TTC549 (cell line): ENCODE data around the gene LRIT2.

Experiments used
- FAIRE-seq: peaks from 2 replicates; lab custom pipeline; 2012; peaks lifted over from hg19 to GRCh38; lab: Jason Lieb, UNC

The LRIT2 gene

DNA sequence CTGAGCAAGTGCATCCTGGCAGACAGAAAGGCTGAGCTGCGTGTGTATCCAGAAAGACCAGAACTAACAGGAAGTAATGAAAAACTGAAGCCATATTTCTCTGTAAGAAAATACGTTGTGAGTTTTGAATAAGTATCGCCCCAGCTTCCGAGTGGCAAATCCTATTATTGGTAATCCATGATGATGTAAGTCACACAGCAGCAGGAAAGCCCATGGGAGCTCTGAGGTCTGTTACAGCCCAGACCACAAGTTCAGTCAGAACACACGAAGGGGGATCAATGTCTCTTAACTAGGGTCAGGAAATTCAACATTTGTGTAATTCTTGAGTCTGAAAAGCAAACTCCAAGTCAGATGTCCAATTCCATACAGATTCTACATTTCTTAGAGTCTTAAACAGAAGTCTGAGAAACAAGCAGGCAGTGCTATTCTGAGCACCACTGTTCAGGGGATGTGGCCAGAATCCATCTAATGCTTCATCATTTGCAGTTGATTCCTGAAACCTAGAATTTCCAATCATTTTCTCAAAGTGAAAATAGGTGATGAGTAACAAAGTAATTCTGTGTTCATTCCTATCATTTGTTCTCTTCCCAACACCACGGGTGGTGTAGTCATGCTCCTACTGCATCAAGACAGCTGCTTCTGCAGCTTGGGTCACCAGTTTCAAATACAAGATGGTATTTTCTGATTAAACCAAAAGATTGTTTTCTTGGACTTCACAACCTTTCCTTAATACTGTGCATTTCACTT, at the start of gene LRIT2:
LRIT2 (minus strand) TSS at position 118 of the 747 bp plus-strand sequence; CDS start at position 94, 24 bp downstream.
- no peak for FAIRE-seq

DNA sequence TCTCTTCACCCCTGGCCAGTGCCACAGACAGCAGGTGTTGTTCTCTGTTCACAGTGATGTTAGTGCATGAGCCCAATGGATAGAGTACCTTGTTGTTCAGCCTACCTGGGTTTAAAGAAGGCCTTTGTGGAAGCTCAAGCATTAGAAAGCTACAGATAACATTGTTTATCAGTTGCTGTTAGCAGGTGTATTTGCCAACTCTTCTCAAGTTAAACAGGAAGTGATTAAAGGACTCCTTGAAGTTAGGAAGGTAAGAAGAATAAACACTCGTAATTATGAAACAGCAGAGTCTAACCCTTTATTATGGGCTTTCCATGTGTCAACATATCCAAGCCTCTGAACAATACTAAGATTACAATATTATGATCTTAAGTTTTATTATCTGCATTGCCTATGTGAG, 45.4 kb upstream of the LRIT2 start:
- no peak for FAIRE-seq

- FAIRE-seq, result no peak
These were observed 44.4 kb upstream of the LRIT2 start for GRCh38 chr10:84269773-84270172.

DNA sequence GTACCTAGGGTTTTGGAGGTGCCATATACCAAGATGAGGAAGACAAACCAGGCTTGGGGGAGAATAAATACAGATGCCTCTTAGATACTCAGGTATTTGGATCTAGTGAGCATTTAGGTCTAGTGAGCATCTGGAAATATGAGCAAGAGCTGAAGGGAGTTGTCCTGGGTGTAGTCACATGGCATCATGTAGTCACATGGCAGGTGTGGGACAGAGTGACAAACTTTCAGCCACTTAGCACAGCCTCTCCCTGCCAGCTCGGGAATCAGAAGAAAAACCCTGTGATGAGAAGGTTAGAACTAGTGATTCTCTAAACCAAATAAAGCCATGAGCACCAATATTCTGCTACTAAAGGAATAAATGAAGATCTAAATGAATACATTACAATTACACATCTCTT, 43.8 kb upstream of the LRIT2 start:
- no peak for FAIRE-seq

GRCh38 chr10:84267503-84268126, 42.3 kb upstream of the LRIT2 start:
- FAIRE-seq, result no peak

DNA sequence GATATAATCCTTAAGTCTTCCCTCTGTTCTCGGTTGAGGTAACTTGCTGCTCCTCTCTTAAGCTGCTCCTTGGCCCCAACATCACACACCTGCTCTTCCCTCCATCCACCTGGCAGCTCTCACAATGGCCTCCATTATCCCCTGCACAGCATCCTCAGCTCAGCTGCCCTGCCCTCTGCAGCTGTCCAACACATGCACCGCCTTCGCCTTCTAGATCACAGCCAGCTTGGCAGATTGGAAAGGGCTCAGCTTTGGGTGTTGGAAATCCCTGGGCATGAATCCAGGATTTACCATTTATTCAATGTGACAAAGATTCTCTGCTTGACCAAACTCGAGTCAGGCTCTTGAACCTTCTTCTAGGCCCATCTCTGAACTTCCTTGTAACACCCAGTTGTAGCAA, 40.1 kb upstream of the LRIT2 start:
- no peak for FAIRE-seq

DNA sequence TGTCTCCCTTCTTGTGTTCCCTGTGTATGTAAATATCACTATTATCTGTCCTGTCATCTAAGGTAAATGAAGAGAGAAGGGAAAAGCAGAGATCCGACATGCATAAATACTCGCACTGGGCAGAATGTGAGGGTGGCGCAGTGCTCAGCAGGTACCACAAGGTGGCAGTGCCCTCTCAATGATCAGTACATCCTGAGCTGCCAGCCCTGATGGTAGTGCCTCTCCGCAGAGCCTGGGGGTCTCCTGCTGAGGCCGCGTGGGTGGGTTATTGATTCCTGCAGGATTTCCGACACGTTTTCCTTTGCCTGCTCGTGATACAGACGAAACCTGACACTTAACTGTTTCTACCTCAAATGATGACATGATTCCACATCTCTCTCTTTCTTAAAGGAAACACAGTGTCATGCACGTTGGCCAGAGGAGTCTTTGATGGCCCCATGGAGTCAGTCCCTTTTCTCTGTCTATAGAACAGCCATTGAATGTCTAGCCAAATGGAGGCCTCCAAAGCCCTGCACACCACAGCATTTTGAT, 39.3 kb upstream of the LRIT2 start:
- no peak for FAIRE-seq

DNA sequence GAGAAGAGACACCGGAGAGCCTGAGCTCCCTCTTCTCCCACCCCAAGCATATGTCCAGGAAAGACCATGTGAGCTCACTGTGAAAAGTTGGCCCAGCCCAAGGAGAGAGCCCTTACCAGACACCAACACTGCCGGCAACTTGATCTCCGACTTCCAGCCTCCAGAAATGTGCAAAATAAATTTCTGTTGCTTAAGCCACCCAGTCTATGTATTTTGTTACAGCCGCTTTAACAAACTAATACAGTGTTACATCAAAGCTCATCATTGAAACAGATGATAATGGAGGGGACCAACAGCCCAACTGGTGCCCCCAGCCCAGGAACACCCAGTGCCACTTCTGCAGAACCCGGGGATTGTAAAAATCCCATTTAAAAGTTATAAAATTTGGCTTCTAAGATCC, 38.4 kb upstream of the LRIT2 start:
- FAIRE-seq, result no peak

- no peak for FAIRE-seq
These were observed 37.0 kb upstream of the LRIT2 start for GRCh38 chr10:84262190-84262956.

DNA sequence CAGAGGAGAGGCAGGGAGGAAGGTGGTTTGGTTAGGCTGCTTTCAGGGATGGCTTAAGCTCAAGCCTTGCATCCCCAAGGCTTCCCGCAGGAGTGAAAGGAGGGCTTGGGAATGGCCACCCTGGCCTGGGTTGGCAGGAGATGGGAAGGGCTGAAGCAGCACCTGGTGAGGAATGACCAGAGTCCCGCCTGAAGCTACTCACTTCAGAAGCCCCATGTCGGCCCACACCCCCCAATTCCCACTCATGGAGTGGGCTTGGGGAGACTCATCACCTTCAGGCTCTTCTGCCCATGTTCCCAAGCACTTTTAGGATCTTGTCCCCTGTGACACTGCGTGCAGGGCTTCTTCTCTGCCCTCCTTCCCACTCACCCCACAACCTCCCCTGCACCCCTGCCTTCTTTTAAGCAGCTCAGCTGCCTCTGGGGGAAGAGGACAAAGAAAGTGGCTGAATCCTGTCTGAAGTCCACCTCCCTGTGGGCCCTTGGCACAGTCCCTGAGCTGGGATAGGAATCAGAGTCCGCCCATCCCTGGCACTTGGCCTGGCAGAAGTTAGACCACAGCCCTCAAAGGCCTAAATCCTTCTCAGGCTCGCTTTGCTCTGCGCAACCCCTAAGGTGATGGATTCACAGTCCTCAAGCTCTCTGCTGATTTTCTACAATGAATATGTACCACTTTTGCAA, 36.0 kb upstream of the LRIT2 start:
- FAIRE-seq, result no peak

DNA sequence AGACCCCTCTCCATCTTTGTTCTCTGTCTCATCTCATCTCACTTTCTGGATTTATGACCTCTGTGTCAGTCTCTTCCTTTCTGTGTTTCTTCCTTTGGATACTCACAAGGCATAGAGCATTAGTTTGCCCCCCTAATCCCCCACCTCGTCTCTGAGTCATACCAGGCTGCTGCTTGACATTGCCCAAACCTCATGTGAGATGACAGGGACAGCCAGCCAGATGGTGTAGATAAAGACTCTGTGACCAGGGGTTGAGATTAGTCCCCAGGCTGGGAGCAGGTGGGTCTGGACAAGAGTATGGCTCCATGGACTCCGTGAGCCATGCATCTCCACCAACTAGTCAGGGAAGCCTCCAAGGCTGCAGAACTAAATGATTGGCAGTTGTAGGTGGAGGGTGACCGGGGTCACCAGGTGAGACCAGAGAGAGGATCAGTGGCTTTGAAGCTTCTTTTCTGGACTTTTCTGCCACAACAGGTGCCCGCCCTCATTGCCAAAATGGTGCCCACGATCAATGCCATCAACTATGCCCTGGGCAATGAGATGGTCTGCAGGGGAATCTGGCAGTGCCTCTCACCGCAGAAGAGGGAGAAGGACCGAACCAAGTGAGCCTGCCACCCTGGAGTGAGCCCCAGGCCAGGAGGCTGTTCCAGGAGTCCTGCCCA, 32.8 kb upstream of the LRIT2 start:
- FAIRE-seq, result no peak

GRCh38 chr10:84257343-84258020, 32.1 kb upstream of the LRIT2 start:
- FAIRE-seq, result no peak

GRCh38 chr10:84256510-84257342, 31.4 kb upstream of the LRIT2 start:
- no peak for FAIRE-seq

DNA sequence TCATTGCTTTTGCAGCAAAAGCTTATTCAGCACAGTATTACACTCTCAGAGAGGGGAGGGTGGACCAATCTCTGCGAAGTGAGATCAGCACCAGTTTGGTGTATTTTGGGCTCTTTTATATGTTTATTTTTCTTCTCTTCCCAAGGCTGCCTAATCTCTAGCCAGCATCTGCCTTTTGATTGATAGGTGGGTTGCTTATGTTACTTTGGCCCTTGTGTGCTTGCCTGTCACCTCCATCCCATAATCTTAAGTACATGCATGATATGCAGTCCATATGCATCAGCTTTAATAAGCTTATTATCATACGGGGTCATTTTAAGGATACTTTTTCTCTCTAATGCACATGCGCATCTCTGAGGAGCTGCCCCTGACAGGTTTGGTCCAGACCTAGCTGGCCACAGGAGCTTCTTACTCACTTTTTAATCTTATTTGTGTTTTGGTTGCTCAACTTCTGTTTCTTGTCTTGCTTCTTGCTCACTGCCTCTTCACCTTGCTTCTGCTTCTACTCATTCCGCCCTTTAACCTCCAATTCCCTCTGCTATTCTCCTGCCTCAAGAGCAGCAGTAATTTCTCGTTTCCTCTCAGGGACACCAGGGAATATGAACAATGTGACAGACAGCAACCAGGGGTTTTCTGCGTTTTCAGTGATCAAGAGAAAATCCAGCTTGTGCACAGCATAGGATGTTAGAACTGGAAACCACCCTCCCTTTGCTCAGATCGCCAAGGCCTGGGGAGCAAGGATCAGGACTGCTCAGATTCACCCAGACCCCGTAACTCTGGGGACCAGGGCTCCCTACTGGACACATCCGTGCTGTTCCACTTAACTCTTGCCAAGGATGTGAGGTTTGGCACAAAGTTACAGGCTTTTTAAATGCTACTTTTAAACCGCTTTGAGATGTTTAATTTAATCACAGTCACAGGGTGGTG, 29.5 kb upstream of the LRIT2 start:
- FAIRE-seq, result no peak

GRCh38 chr10:84248794-84249193, 23.4 kb upstream of the LRIT2 start:
- no peak for FAIRE-seq

GRCh38 chr10:84247496-84247895, 22.2 kb upstream of the LRIT2 start:
- FAIRE-seq, result no peak

GRCh38 chr10:84244651-84245270, 19.4 kb upstream of the LRIT2 start, which contains the start of gene RGR:
TSS of gene RGR (plus strand) at chr10:84245053. CDS start at chr10:84245091, 38 bp downstream.
- FAIRE-seq, result no peak

DNA sequence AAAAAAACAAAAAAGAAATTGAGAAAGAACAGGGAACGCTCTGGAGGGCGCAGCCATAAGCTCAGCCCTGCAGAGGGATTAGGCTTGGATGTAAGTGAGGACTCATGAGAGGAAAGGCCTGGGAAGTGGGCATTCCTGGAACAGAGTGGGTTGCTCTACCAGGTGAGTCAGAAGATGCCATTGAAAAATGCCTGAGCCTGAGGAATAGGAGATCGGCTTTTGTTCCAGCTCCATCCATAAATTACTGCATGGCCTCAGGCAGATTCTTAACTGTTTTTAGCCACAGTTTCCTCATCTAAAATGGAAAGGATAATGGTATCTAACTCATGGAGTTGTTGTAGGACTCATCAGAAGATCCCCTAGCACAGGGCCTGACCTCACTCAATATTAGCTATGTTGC, 18.4 kb upstream of the LRIT2 start:
- no peak for FAIRE-seq
